ENCODE data around the gene MGMT.

The MGMT gene

DNA sequence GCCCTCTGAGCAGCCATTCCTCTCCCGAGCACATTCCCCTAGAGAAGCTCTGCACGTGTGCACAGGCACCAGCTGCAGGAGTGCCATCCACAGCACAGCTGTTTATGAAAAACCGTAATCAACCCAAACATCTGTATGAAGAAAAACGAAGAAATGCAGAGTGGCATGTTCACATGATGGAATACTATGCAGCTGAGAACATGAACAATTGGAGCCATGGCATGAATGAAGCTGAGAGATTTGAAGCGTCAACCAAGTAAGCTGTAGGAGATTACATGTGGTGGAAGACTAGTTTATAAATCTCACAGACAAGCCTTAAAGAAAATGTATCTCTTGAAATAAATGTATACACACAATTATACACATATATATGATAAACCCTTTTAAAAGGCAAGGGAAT lies 320.5 kb downstream of the MGMT start:
- DNase-seq (ENCODE audit: low read depth in 4 of 4, low spot score in 1 of 4), result no peak

GRCh38 chr10:129788215-129788614 lies 321.2 kb downstream of the MGMT start:
- no peak for DNase-seq (ENCODE audit: low read depth in 4 of 4, low spot score in 1 of 4)

- no peak for DNase-seq (ENCODE audit: low read depth in 4 of 4, low spot score in 1 of 4)
These were observed 323.8 kb downstream of the MGMT start for GRCh38 chr10:129790715-129791446.

- DNase-seq (ENCODE audit: low read depth in 4 of 4, low spot score in 1 of 4), result no peak
These were observed 325.1 kb downstream of the MGMT start for GRCh38 chr10:129792141-129792540.

GRCh38 chr10:129792864-129793263 lies 325.8 kb downstream of the MGMT start:
- no peak for DNase-seq (ENCODE audit: low read depth in 4 of 4, low spot score in 1 of 4)

GRCh38 chr10:129793479-129793878 lies 326.4 kb downstream of the MGMT start:
- DNase-seq (ENCODE audit: low read depth in 4 of 4, low spot score in 1 of 4), result no peak

- no peak for DNase-seq (ENCODE audit: low read depth in 4 of 4, low spot score in 1 of 4)
These were observed 327.0 kb downstream of the MGMT start for GRCh38 chr10:129793996-129794395.

- no peak for DNase-seq (ENCODE audit: low read depth in 4 of 4, low spot score in 1 of 4)
These were observed 329.8 kb downstream of the MGMT start for GRCh38 chr10:129796710-129797420.

DNA sequence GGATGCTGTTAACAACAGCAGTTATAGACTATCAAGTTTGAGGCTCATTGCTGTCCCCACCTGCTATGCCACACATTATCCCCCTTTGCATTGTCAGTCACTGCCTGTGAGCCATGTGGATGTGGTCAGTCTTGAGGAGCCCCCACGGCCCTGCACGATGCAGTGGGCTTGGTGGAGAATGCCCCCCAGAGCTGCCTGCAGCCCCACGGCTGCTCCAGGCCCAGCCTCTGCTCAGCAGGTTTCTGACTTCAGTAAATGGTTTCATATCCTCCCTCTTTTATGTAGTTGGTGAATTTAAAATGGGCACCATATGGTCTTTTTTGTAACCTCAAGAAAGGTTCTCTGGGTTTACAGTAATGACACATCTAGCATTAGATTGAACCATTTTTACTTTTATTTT lies 332.9 kb downstream of the MGMT start:
- no peak for DNase-seq (ENCODE audit: low read depth in 4 of 4, low spot score in 1 of 4)

GRCh38 chr10:129800796-129801340 lies 333.8 kb downstream of the MGMT start:
- DNase-seq (ENCODE audit: low read depth in 4 of 4, low spot score in 1 of 4), result no peak

- no peak for DNase-seq (ENCODE audit: low read depth in 4 of 4, low spot score in 1 of 4)
These were observed 340.2 kb downstream of the MGMT start for GRCh38 chr10:129807211-129807610.

DNA sequence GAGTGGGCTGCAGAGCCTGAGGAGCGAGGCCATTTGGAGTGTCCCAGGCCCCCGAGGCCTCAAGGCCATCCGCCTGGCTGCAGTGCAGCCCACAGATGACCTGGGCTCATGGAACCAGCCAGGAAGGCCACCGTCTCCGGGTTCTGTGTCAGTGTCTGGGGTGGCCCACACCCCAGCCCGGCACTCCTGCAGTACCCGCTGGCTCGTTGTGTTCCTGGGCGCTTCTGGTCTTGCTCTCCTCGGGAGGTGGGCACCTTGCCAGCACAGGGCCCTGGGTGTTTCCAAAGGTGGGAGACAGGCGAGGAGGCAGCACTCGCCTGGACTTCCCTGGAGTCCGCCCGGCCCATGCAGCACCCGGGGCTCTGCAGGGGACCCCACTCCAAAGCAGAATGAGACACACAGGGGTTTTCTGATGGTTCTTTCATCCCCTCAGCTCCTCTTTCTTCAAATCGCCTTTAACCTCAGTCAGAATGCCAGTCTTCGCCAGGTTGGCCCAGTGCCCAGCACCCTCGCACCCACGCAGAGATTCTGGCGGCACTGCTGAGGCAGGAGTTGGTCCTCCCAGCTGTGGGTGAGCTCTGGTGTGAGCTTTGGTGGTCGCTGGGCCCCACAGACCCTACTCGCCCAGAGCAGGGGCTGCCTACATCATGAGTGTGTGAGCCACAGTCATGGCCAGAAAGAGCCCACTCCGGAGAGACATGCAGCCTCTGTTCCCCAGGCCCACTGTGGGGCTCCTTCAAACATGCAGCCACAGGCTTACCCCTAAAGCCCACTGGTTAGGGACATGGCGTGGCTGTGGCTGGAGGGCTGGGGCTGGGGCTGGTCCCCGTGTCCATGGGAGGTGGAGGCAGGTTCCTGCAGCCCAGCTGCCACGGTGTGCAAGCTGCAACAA lies 341.3 kb downstream of the MGMT start:
- no peak for DNase-seq (ENCODE audit: low read depth in 4 of 4, low spot score in 1 of 4)

GRCh38 chr10:129809431-129809830 lies 342.4 kb downstream of the MGMT start:
- DNase-seq (ENCODE audit: low read depth in 4 of 4, low spot score in 1 of 4), result no peak

DNA sequence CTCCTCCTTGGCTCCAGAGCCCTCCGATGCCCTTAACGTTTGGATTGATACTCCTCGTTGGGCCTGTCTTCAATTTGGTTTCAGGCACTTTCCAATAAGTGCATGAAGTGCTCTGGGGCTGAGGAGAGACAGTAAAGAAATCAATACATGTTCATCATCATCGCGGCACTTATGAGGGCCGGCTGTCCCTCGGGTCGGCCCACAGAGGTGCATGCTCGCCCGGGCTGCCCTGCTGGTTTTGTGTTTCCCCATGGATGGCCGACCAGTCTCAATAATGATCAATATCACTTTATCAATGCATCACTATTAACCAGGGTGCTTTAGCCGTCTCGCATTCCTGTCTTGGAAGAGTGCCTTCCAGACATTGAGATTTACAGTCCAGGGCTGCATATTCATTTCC lies 342.8 kb downstream of the MGMT start:
- no peak for DNase-seq (ENCODE audit: low read depth in 4 of 4, low spot score in 1 of 4)

DNA sequence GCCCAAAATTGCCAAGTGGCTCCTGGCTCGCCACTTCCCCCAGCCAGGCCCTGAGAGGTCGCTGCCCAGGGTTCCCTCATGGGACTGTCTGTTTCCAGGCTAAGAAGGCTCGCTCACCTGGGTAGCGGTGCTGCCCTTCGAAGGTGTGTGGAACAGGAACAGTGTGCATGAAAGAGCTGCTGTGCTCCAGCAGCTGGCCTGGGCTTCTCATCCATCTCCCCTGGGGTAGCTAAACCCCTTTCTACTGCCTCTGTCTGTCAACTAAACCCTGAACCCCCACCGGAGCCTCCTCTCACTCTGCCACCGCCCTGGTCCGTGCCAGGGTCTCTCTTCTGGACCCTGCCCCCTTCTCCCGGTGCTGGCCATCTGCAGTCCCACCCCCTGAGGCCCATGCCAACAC lies 344.2 kb downstream of the MGMT start:
- DNase-seq (ENCODE audit: low read depth in 4 of 4, low spot score in 1 of 4), result no peak

DNA sequence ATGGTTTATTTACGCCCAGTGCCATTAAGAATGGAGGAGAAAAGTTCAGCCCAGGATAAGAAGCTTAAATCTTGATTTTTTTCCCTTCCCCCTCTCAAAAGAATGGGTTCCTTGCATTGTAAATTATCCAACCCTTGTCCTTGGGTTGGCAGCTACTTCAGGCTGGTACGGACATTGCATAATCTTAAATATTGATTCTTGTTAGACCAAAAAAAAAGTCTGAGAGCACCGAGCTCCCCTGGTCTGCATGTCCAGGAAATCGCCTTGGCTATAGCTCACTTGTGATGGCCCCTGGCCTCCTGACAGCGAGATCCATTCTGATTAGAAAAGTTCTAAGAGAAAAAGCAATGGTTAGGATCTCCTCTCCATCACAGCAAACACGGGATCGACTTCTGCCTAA lies 345.4 kb downstream of the MGMT start:
- DNase-seq (ENCODE audit: low read depth in 4 of 4, low spot score in 1 of 4), result no peak

DNA sequence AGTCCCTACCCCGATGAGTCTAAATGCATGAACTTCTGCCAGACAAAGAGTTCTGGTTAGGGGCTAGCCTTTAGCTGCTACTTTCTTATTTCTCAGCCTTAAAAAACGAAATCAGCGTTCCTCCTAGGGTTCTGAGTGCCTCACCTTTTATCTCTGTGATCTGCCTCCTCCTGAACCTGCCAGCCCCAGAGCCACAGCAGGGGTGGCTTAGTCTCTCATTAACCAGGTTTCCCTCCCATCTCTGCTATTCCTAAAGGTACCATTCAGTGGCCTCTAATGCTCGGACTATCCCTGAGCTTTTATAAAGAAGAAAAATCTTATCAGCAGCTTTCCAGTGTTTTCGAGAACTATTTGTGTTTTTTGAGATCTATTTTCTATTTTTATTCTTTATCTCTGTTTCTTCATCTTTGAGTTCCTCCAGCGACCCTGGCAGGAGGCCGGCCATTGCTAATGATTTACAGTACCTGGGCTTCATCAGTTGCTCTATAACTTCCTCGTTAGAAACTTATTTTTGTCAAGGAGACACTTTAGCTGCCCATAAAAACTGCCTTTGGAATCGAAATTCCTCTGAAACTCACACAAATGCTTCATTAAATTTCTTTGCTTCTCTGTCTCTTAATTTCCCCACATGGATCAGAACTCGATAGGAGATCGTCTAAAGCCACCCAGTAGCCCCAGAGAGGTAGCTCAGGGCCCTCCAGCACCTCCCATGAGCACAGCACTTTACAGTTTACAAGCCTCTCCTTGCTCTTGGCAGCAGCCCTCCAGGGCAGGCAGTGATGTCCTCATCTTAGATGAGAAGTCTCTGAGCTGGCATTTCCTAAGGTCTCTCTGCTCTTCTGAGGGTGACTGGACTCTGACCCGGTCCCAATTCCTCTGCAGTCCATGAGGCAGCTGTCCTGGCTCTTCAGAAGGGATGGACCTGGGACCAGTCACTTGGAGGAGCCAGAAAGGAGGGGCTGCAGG lies 347.9 kb downstream of the MGMT start:
- DNase-seq (ENCODE audit: low read depth in 4 of 4, low spot score in 1 of 4), result no peak

- no peak for DNase-seq (ENCODE audit: low read depth in 4 of 4, low spot score in 1 of 4)
These were observed 349.0 kb downstream of the MGMT start for GRCh38 chr10:129815898-129816655.

- DNase-seq (ENCODE audit: low read depth in 4 of 4, low spot score in 1 of 4), result no peak
These were observed 349.6 kb downstream of the MGMT start for GRCh38 chr10:129816656-129817045.
